ENCODE results near the gene APBA3. TPM values are rescaled to one million over a fixed set of nuclear protein-coding genes. Genes with fewer than 3 reads are reported as not detected.

APBA3 gene
- polyA plus RNA-seq, 1 donor (not counting 4 experiments of a cell fraction or from before 2014, with no cell fraction given): 6.7 TPM

DNA sequence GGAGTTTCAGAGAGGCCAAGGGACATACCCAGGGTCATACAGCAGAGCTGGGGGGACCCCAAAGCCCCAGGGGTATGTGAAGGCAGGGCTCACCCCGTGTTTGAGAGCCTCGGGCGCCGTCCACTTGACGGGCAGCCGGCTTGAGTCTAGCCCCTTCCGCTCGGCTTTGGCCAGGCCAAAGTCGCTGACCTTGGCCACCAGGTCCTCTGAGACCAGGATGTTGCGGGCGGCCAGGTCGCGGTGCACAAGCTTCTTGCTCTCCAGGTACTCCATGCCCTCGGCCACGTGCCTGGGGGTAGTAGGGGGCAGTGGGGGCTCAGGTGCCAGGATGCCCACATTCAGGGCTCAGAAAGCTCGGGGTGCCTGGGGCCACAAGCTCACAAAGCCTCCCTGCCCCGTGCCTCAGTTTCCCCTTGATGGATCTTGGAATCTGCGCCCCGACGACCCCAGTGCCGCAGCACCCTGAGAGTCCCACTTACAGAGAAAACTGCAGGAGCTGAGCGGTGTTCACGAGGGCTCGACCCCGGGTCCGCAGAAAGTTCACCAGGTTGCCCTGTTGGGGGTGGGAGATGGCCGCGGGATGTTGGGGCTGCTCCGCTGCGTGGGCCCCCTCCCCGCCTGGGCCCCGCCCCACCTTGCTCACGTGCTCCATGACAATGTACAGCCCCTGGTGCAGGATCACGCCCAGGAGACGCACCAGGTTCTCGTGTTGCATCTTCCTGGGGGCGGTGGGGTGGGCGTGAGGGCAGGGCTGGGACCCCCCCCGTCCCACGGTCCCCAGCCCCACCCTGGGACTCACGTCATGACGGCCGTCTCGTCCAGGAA is 17.6 kb upstream of the APBA3 start:
- TF ChIP-seq EZH2 (IDR thresholded peaks at IDR 0.05; ENCODE audit: low read length): no peak
- TF ChIP-seq, protein P1, sequence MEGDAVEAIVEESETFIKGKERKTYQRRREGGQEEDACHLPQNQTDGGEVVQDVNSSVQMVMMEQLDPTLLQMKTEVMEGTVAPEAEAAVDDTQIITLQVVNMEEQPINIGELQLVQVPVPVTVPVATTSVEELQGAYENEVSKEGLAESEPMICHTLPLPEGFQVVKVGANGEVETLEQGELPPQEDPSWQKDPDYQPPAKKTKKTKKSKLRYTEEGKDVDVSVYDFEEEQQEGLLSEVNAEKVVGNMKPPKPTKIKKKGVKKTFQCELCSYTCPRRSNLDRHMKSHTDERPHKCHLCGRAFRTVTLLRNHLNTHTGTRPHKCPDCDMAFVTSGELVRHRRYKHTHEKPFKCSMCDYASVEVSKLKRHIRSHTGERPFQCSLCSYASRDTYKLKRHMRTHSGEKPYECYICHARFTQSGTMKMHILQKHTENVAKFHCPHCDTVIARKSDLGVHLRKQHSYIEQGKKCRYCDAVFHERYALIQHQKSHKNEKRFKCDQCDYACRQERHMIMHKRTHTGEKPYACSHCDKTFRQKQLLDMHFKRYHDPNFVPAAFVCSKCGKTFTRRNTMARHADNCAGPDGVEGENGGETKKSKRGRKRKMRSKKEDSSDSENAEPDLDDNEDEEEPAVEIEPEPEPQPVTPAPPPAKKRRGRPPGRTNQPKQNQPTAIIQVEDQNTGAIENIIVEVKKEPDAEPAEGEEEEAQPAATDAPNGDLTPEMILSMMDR (optimal IDR thresholded peaks at IDR 0.05 in 1 of 3, IDR thresholded peaks at IDR 0.05 in 1 of 3, conservative IDR thresholded peaks at IDR 0.05 in 1 of 3; ENCODE audit: extremely low read depth in 1 of 3, insufficient read depth in 2 of 3, low read length in 3 of 3): no peak
- dilution Hi-C loops (cut with MboI; ENCODE audit: extremely low pct_ligation_motif_present, low sequenced_read_pairs): no loop called here
- Histone ChIP-seq H3K27ac (ENCODE audit: control insufficient read depth, insufficient read depth, low read length) (no peak overlapping the region), H3K4me2 (ENCODE audit: control insufficient read depth, extremely low read depth, insufficient read depth, low read depth, low read length) (no peak overlapping the region), H2AFZ (ENCODE audit: control insufficient read depth, low read length) (no peak overlapping the region), H3K9me3 (ENCODE audit: control insufficient read depth, low read depth, low read length) (peaks cover 6% of the 10 kb centered on the region), H3K36me3 (ENCODE audit: control insufficient read depth in 2 of 2, extremely low read depth in 1 of 2, insufficient read depth in 2 of 2, low read length in 2 of 2) (no peaks in the 10 kb centered on the region), H3K9me1 (ENCODE audit: control insufficient read depth, extremely low read depth, insufficient read depth, low read length) (no peaks in the 10 kb centered on the region), H4K20me1 (ENCODE audit: control insufficient read depth, extremely low read depth, insufficient read depth, low read length) (no peaks in the 10 kb centered on the region), H3K79me2 (ENCODE audit: control insufficient read depth, insufficient read depth, low read length) (no peaks in the 10 kb centered on the region), H3K9ac (ENCODE audit: control insufficient read depth, extremely low read depth, insufficient read depth, low read length) (no peak overlapping the region), H3K4me1 (ENCODE audit: control insufficient read depth, extremely low read depth, insufficient read depth, low read length) (no peaks in the 10 kb centered on the region), H3K27me3 (ENCODE audit: control insufficient read depth, extremely low read depth, insufficient read depth, low read length) (peaks cover 4% of the 10 kb centered on the region), H3K4me3 (ENCODE audit: control insufficient read depth in 2 of 3, extremely low read depth in 1 of 3, insufficient read depth in 2 of 3, low read depth in 1 of 3, low read length in 3 of 3) (no peak overlapping the region)
- no peak for DNase-seq (ENCODE audit: low read depth, low spot score)
- FAIRE-seq: no peak

DNA sequence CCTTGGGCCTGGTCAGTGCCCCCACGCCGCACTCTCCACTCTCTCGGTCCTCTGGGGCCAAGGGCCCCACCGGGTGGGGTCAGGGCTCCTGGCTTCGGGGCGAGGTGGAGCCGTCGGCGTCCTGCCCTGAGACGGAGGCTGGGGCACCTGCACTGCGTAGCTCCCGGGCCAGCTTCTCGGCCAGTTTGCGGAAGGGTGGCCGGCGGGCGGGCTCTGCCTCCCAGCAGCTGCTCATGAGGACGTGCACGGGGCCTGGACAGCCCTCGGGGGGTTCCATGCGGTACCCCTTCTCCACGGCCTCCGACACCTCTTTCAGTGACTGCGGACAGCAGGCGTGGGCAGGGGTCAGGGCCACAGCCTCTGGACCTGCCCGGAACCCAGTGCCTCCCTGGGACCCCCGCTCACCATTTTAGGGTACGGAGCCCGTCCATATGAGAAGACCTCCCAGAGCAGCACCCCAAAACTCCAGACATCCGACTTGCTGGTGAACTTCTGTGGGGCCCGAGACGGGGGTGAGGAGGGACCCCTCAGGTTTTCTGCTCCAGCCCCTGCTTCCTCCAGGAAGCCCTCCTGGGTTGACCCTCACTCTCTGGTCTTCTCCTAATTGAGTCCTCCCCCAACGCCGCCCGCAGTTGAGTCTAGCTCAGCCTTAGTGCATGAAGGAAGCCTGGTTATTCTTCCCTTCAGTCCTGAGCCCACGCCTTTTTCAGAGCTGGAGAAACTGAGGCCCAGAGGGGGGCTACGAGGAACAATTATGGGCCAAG is 16.8 kb upstream of the APBA3 start:
- FAIRE-seq (no peak), DNase-seq (ENCODE audit: low read depth, low spot score) (no peak)
- Histone ChIP-seq H3K9ac (ENCODE audit: control insufficient read depth, extremely low read depth, insufficient read depth, low read length) (no peak overlapping the region), H3K4me2 (ENCODE audit: control insufficient read depth, extremely low read depth, insufficient read depth, low read depth, low read length) (no peak overlapping the region), H3K27ac (ENCODE audit: control insufficient read depth, insufficient read depth, low read length) (no peak overlapping the region), H3K79me2 (ENCODE audit: control insufficient read depth, insufficient read depth, low read length) (no peaks in the 10 kb centered on the region), H3K9me1 (ENCODE audit: control insufficient read depth, extremely low read depth, insufficient read depth, low read length) (no peaks in the 10 kb centered on the region), H3K4me1 (ENCODE audit: control insufficient read depth, extremely low read depth, insufficient read depth, low read length) (no peaks in the 10 kb centered on the region), H4K20me1 (ENCODE audit: control insufficient read depth, extremely low read depth, insufficient read depth, low read length) (no peaks in the 10 kb centered on the region), H3K36me3 (ENCODE audit: control insufficient read depth in 2 of 2, extremely low read depth in 1 of 2, insufficient read depth in 2 of 2, low read length in 2 of 2) (no peaks in the 10 kb centered on the region), H3K4me3 (ENCODE audit: control insufficient read depth in 2 of 3, extremely low read depth in 1 of 3, insufficient read depth in 2 of 3, low read depth in 1 of 3, low read length in 3 of 3) (no peak overlapping the region), H3K27me3 (ENCODE audit: control insufficient read depth, extremely low read depth, insufficient read depth, low read length) (no peaks in the 10 kb centered on the region), H2AFZ (ENCODE audit: control insufficient read depth, low read length) (no peak overlapping the region), H3K9me3 (ENCODE audit: control insufficient read depth, low read depth, low read length) (peaks cover 6% of the 10 kb centered on the region)
- dilution Hi-C loops (cut with MboI; ENCODE audit: extremely low pct_ligation_motif_present, low sequenced_read_pairs): no loop called here
- TF ChIP-seq, protein P1 (optimal IDR thresholded peaks at IDR 0.05 in 1 of 3, IDR thresholded peaks at IDR 0.05 in 1 of 3, conservative IDR thresholded peaks at IDR 0.05 in 1 of 3; ENCODE audit: extremely low read depth in 1 of 3, insufficient read depth in 2 of 3, low read length in 3 of 3): no peak
- no peak for TF ChIP-seq EZH2 (IDR thresholded peaks at IDR 0.05; ENCODE audit: low read length)
